ENCODE measurements around the gene CRYGS. TPM values are rescaled to one million over a fixed set of nuclear protein-coding genes. Genes with fewer than 3 reads are reported as not detected.
"Not testable (repeated sequence)": the region's sequence is repeated elsewhere in the genome, so short reads cannot be mapped to it uniquely, and the experiment has no call there.

Gene CRYGS
- total RNA-seq, 1 donor from 2014 or later: 8.4 TPM

DNA sequence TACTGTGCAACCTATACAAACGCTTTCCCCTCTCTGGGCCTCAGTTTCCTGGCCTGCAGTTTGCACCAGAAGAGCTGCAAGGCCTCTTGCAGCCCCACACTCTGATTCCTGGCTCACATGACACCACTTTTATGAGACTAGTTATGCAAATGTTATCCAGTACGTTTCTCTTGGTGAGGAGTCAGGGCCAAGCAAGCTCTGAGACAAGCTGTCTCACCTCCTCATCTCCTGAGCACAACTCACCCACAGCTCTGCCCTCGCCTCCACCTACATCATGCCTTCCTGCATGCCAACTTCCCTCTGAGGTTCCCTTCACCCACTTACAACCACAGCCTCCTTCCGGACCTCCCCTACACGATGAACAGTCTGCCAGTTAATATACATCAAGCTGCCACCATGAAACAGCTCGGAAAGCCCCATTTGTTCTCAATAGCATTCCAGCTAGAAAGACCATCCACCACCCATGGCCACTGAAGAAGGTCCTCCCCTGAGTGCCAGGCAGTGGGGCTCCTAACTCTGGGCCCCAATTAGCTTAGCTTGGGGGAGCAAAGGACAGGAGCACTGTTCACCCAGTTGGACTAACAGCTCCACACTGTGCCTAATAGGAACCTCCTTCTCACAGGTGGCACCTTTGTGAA is 25.0 kb downstream of the CRYGS start:
- DNase-seq (ENCODE audit: low spot score): no peak

DNA sequence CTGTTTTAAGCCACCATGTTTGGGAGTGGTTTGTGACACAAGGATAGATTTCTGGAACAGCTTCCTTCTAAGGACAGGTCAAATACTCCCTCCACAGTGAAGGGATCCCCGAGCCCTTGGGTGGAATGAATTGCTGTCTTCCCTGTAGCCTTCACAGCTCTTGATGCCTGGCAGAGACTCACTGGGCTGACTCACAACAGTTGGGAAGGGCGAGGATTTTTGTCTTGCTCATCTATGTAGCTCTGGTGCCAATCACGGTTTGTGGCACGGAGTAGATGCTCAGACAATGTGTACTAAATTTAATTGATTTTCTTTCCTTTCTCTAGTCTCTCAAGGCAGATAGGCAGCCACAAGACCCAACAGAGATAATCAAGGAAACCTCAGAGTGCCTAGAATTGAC is 27.0 kb downstream of the CRYGS start:
- DNase-seq (ENCODE audit: low spot score): no peak

DNA sequence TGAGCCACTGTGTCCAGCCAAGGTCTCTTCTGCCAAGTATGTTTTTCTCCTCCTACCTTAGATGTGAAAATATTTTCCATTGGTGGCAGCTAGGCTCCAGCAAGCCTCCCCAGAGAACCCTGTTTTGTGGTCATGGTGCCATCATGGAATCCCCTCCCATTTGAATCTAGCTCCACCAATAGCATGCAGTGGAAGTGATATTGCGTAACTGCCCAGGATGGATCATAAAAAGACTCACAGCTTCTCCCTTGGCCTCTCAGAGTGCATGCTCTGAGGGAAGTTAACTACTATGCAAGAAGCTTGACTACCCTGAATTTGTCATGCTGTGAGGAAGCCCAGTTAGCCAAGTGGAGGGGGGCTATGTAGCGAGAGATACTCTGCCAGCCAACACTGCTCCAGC is 27.5 kb downstream of the CRYGS start:
- DNase-seq (ENCODE audit: low spot score): no peak

DNA sequence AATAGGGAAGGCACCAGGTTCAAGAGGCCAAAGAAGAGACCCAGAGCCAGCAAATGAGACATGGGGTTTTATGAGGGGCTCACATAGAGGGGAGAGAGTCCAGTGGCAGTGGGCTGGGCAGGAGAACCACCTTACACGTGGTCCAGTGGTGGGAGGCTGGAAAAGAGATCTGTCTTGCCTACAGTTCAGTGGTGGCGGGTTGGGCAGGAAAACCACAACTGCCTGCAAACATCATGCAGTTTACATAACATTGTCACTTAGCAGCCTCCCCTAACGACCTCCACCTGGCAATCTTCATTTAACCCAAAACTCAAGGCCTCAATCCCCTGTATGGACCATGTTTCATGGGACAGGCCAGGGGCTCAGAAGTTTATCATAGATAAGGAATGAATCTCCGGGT is 29.1 kb downstream of the CRYGS start:
- DNase-seq (ENCODE audit: low spot score): no peak

DNA sequence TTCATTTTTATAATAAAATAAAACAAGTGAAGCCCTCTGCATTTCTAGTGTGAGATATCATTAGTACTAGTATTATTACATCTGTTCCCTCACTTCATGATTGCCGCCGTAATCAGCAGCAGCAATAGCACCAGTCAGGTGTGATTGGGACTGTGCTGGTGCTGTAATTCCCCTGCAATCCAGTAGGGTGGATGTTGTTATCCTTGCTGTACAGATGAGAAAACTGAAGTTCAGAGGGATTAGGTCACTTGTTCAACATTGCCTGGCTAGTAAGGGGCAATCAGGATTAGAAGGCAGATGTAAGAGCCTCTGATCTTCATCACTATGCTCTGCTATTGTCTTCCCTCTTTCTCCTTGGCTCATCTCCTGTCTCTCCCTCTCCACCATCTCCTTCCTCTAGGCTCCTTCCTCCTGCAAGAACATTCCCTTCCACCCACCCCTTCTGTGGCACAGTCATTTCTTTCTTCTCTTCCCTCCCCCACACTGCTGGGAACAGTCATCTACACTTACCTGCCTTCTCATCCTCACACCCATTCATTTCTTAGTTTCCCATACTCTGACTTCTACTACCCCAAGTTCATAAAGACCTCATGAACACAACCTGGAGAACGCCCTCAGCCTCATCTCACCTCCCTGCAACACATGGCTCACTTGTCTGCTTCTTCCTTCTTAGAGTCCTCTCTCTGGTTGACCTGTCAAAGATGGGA is 29.7 kb downstream of the CRYGS start:
- DNase-seq (ENCODE audit: low spot score): no peak

DNA sequence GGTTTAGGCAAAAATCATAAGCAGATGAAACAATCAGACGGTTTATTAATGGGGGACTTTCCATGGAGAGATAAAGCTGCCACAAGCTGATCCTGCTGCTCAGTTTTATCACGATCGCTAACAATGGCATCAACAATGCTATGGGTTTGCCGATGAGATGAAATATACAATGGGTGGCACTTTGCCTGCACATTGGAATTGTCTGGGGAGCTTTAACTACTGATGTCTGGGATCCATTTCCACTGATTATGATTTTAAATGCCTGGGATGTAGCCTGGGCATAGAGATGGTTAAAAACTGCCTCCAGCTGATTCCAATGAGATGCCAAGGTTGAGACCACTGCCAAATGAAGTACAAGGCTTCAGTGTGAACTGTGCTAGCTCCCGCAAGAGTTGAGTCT is 30.8 kb downstream of the CRYGS start:
- no peak for DNase-seq (ENCODE audit: low spot score)

DNA sequence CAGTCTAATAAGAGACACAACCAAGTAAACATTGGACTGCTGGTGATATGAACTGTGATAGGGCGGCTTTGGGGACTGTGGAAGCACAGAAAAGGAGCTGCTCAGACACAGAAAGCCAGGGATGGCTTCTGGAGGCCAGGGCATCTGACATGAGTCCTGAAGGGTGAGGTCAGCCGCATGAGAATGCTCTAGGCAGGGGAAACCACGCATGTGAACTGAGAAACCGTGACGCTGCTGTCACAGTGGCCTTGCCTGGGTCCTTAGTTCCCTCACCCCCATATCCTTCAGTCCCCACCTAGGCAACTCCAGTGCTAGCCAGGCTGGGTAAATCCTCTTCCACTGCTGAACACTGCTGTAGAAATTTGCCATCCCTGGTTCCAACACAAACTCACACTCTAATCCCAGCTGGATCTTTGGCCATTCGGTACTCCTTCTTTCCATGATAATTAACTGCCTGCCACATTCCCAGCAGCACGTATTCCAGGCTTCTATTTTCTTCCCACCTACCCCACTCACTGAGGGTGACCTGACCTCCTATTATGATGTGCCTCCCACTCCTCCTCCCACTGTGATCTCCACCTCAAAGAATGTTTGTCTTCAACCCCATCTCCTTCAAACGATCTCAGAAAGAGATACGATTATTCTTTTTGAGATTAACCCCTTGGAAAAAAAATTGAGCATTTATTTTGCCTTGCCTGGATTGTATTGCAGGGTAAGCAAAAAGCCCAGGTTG is 31.4 kb downstream of the CRYGS start:
- DNase-seq (ENCODE audit: low spot score): no peak

DNA sequence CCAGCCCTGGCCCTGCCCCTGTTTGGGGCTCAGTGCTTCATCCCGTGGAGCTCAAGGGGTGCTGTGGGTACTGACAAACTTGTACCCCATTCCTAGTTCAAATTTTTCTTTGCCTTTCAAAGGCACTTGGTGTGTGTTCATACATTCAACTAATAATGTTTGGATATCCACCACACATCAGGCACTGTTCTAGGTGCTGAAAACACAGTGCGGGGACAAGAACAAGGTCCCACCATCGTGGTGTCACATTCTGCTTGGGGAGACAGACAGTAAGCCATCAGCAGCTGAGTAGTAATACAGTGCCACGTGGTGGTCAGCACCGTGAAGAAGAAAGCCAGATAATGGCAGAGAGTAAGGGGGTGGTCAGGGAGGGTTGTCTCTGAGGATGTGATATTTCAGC is 32.5 kb downstream of the CRYGS start:
- DNase-seq (ENCODE audit: low spot score): no peak

DNA sequence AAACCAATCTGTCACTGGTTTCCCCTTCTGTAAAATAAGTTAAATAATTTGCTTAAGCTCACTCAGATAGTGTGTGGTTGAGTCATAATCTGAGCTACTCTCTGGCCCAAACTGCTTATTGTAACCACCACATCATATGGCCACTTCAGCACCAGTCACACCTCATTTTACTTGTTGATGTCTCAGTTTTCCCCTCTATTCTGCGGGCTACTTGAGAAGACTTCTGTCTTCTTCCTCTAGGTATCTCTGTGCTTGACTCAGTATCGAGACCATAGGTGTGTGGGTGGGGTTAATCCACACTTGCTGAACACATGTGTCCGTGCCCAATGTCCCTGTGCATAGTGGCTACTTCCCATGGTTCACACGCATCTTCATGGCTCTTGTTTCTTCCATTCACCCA is 32.9 kb downstream of the CRYGS start:
- DNase-seq (ENCODE audit: low spot score): no peak

DNA sequence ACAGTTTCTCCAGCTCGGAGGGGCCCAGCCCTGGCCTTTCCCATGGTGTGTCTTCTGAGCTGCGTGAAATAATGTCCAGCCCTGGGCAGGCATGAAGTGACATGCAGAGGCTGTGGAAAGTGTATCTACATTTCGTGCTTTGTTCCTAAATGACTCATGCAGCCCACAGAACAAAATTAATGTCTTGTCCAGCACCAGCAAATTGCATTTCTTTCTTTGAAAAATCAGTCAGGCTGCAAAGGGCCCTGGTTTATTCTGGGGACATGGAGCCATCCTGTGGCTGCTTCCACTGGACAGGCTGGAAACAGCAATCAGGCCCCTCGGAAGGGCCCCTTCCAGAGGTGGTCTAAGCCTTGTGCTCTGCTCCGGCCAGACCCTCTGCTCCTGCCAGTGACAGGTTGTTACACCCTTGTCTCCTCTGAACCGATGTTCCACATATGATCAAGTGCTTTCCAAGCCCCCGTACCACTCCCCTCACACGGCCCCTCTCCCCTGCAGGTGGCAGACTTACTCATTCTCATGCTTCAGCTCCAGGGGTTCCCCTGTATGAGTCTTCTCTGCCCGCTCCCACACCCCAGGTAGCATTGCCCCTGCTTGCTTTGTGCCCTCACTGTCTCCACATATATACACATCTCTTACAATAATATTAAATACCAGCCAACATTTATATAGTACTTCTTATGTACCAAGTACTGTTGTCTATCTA is 33.7 kb downstream of the CRYGS start:
- DNase-seq (ENCODE audit: low spot score): peak; percentile 9

DNA sequence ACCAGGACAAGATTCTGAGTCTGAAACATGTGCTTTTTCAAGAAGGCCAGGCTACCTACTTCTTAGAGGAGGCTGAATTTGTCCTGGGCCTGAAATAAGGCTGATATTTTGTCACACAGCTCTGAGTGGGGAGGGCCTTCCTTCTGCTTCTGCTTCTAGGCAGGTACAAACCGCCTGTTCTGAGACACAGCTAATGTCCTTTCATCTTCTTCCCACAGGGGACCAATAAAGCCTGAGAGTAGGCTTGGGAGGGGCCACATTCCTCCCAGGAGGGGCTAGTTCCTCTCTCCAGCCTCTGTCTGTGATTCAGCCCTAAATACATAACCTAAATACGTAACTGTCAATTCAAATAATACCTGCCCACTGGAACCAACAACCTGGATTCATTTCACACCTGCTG is 34.8 kb downstream of the CRYGS start:
- no peak for DNase-seq (ENCODE audit: low spot score)

DNA sequence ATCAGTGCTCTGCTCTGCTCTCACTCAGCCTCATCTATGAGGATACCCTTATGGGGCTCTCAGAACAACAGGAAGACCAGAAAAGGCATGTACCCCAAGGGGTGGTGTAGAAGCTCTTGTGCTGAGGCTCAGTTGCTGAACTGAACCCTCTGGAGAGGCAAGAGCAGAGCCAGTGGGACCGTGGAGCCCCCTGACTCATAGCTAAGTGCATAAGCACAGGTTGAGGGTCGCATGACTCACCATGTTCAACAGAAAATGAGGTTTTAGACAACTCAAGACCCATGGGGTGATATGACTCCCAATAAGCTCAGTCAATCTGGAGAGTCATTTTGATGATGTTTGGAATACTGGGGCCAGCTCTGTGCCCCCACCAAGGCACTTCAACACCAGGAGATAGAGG is 37.3 kb downstream of the CRYGS start:
- no peak for DNase-seq (ENCODE audit: low spot score)

DNA sequence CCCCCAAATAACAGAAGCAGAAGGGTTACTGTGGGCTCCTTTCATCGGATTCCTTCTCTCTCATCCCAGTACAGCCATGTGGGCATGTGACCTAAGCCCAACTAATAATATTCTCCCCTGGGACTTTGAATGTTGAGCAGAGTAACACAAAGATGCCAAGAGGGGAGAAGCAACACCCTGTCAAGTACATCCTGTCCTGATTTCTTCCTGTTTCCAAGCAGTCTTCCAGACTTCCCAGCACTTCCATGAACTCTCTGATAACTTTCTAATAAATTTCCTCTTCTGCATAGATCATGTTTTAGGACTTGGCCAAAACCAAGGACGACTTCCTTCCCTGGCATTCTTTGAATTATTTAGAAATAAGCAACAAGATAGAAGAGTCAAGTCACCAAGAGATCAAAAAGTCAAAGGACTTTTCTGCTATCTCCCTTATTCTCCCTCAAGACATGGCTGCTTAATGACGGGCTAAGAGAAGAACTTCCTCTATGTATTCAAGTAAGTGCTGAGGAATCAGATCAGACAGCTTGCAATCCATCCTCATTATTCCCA is 37.9 kb downstream of the CRYGS start:
- DNase-seq (ENCODE audit: low spot score): no peak

DNA sequence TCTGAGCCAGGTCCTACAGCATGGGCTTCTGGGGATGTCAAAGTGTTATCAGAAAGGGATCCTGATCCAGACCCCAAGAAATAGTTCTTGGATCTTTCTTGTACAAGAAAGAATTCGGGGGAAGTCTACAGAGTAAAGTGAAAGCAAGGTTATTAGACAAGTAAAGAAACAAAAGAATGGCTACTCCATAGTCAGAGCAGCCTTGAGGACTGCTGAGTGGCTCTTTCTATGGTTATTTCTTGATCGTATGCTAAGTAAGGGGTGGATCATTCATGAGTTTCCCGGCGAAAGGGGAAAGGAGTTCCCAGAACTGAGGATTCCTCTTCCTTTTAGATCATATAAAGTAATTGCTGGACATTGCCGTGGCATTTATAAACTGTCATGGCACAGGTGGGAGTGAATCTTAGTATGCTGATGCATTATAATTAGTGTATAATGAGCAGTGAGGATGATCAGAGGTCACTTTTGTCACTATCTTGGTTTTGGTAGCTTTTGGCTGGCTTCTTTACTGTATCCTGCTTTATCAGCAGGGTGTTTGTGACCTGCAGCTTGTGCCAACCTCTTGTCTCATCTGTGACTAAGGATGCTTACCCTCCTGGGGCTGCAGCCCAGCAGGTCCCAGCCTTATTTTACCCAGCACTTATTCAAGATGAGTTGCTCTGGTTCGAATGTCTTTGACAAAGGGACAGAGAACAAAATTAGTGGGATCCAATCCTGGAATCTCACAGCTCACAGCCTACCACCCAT is 41.0 kb downstream of the CRYGS start:
- DNase-seq (ENCODE audit: low spot score): no peak

DNA sequence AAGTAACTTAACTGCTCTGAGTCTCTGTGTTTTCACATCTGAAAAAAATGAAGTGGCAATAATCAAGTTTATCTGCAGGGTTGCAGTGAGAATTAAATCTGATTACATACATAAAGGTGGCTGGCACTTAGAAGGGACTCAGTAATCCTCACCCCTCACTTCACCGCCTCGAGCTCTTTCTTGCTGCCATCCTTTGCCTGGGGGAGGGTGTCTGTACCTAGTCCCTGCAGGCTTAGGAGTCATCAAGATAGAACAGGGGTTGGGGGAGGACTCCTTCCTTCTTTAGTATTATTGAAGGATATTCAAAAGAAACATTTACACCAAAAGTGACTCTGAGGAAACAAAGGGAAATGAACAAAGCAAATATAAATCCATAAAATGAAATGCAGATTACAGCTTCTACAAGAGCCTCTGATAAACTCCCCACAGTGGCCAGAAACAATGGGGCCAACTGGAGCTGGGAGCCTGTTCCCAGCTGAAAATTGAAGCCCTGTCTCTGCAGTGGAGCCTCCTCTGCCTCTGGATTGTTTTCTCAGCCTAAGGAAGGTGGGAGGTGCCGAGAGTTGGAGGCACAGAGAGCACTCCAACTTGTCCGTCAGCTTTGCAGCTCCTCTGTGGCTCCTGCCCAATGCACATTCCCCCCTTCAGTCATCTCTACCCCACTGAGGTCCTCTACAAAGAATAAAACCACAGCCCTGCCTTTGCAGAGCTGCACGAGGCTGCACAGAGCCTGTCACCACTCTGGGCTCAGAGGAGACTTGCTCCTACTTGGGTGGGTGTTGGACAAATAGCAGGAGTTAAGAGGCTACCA is 41.8 kb downstream of the CRYGS start:
- peak; percentile 18 for DNase-seq (ENCODE audit: low spot score)

DNA sequence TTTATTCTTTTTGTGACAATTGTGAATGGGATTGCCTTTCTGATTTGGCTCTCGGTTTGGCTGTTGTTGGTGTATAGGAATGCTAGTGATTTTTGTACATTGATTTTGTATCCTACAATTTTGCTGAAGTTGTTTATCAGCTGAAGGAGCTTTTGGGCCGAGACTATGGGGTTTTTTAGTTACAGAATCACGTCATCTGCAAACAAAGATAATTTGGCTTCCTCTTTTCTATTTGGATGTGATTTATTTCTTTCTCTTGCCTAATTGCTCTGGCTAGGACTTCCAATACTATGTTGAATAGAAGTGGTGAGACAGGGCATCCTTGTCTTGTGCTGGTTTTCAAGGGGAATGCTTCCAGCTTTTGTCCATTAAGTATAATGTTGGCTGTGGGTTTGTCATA is 44.2 kb downstream of the CRYGS start:
- DNase-seq (ENCODE audit: low spot score): not testable (repeated sequence)

DNA sequence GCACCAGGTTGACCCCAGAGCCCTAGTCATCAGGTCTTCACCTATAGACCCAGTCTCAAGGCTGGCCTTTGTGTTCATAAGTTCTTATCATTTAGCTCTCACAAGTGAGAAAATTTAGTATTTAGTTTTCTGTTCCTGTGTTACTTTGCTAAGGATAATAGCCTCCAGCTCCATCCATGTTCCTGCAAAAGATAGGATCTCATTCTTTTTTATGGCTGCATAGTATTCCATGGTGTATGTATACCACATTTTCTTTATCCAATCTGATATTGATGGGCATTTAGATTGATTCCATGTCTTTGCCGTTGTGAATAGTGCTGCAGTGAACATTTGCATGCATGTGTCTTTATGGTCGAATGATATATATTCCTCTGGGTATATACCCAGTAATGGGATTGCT is 46.2 kb downstream of the CRYGS start:
- not testable (repeated sequence) for DNase-seq (ENCODE audit: low spot score)

DNA sequence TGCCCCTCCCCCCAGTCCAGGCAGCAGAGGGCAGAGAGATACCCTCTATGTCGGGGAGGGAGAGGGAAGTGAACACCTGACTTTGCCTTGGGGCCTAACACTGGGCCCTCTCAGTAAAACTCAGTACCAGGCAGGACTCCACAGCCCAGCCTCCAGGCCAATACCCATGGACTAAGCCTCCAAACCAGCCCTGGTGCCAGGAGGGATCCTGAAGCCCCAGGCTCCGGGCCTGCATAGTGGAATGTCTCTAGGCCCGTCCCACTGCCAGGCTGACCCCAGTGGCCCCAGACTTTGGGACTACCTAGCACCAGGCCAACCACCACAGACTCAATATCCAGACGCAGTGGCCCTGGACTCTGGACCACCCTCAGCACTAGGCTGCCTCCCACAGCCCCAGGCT is 46.6 kb downstream of the CRYGS start:
- DNase-seq (ENCODE audit: low spot score): no peak

DNA sequence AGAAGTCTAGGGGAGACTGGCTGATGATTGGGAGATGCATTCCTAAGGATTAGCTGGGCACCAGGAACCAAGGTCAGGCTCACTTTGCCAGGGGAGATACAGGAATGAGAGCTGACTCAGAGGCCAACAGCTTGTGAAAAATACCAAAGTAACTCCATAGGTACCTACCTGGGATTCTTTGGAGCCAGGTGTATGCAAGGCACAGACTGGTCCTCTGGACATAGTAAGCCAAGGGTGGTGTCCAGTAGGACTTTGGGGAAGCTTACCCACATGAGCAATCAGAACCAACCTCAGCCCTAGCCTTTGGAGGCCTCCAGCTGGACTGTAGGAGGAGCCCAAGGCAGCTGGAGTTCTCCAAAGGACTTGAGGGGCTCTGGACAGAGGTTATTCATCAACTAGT is 47.5 kb downstream of the CRYGS start:
- DNase-seq (ENCODE audit: low spot score): no peak

DNA sequence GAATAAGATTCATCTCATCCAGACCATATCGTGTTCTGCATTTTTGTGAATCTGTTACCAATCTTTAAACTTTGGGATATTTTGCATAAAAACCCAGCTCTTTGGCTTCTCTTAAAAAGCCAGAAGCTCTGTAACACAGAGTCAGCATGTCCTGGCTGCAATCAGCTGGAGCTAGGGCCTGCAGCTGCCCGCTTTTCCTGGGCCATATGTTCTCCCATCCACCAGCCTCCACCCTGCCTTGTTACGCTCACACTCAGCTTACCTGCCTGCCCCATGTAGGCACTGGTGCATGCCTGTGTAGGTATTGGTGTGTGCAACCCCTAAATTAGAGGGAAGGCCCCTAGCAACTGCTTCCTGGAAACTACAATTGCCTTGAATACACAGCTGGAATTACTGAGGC is 48.2 kb downstream of the CRYGS start:
- no peak for DNase-seq (ENCODE audit: low spot score)
